HepG2 (cell line): ENCODE data around the gene KIF20A. TPM values are rescaled to one million over a fixed set of nuclear protein-coding genes. Genes with fewer than 3 reads are reported as not detected.

ENCODE experiments used
- EZH2 ChIP-seq: conservative IDR thresholded peaks from 2 replicates; pipeline ENCODE4 v1.6.1; 2012; ENCODE audit warnings: mild to moderate bottlenecking, low read depth, low read length, moderate library complexity
- HDAC1 ChIP-seq: sonication (generic); formaldehyde crosslinking; IDR thresholded peaks from 2 replicates; pipeline ENCODE4 v1.5.1; 2020; ENCODE audit warnings: mild to moderate bottlenecking, missing genetic modification reagents
- RORA ChIP-seq: sonication (generic); formaldehyde crosslinking; IDR thresholded peaks from 2 replicates; pipeline ENCODE4 v1.5.0; 2020; ENCODE audit warnings: mild to moderate bottlenecking, missing genetic modification reagents, moderate library complexity
- SUZ12 ChIP-seq: fragments of 150-350 bp; IDR thresholded peaks from 2 replicates; pipeline ENCODE4 v1.6.1; 2014; ENCODE audit warnings: low read depth, low read length
- TGIF2 ChIP-seq: IDR thresholded peaks from 2 replicates; pipeline ENCODE4 v1.6.1; 2016; ENCODE audit warnings: control low read depth, missing compliant biosample characterization
- ZFP36 ChIP-seq: fragments of 150-350 bp; IDR thresholded peaks from 2 replicates; pipeline ENCODE4 v1.6.1; 2018; ENCODE audit warnings: borderline replicate concordance, low read length, low read depth; ENCODE audit not compliant: partially characterized antibody
- ZNF234 ChIP-seq: sonication (generic); formaldehyde crosslinking; conservative IDR thresholded peaks from 2 replicates; pipeline ENCODE4 v1.5.1; 2020; ENCODE audit warnings: mild to moderate bottlenecking, missing genetic modification reagents
- ZNF501 ChIP-seq: sonication (generic); formaldehyde crosslinking; IDR thresholded peaks from 2 replicates; pipeline ENCODE4 v1.5.1; 2020; ENCODE audit warnings: mild to moderate bottlenecking, moderate library complexity, missing genetic modification reagents
- ZNF749 ChIP-seq: sonication (generic); formaldehyde crosslinking; IDR thresholded peaks from 2 replicates; pipeline ENCODE4 v1.8.0; 2022; ENCODE audit warnings: mild to moderate bottlenecking, missing genetic modification reagents, moderate library complexity, borderline replicate concordance
- ZNF75D ChIP-seq: sonication (generic); formaldehyde crosslinking; IDR thresholded peaks from 2 replicates; pipeline ENCODE4 v1.8.1; 2023; ENCODE audit warnings: missing genetic modification reagents, mild to moderate bottlenecking, borderline replicate concordance
- ZNF792 ChIP-seq: IDR thresholded peaks from 2 replicates; pipeline ENCODE4 v1.6.1; 2016
- ZNF839 ChIP-seq: sonication (generic); formaldehyde crosslinking; IDR thresholded peaks from 2 replicates; pipeline ENCODE4 v1.4.0; 2020; ENCODE audit warnings: missing genetic modification reagents, mild to moderate bottlenecking, borderline replicate concordance
- ZSCAN30 ChIP-seq: sonication (generic); formaldehyde crosslinking; IDR thresholded peaks from 2 replicates; pipeline ENCODE4 v1.5.0; 2020; ENCODE audit warnings: mild to moderate bottlenecking, missing genetic modification reagents
- polyA plus RNA-seq, 8 experiments: library from polyadenylated mRNA; depleted of rRNA in 3 of 8; stranded (reverse) in 7 of 8; unstranded in 1 of 8; fragments of >200 nt; fragmentation: Illumina TruSeq in 4 of 8; extraction: Trizol in 4 of 8; gene quantifications; 2 replicates each; pipeline versions ENCODE4 v1.2.1 to v1.2.3, GENCODE V29; 2011 to 2016; ENCODE audit warnings: low read depth in 4 of 8, missing spikeins in 1 of 8, mixed read lengths in 1 of 8; ENCODE audit not compliant: insufficient read depth in 1 of 8
- total RNA-seq, 5 experiments: library from RNA; depleted of rRNA; stranded (reverse); fragments of >200 nt; fragmentation: Illumina TruSeq; extraction: Trizol; gene quantifications; 2 replicates each; pipeline ENCODE4 v1.2.3, GENCODE V29; 2016; ENCODE audit warnings: low read depth in 1 of 5
- TF ChIP-seq, protein P1 (sequence below): sonication (generic); formaldehyde crosslinking; IDR thresholded peaks from 2 replicates; pipeline ENCODE4 v1.5.1; 2020; ENCODE audit warnings: mild to moderate bottlenecking, missing genetic modification reagents, borderline replicate concordance
- TF ChIP-seq, protein P2 (sequence below): sonication (generic); formaldehyde crosslinking; IDR thresholded peaks from 2 replicates; pipeline ENCODE4 v1.8.1; 2023; ENCODE audit warnings: mild to moderate bottlenecking, inconsistent platforms, moderate library complexity, missing genetic modification reagents, borderline replicate concordance
- TF ChIP-seq, protein P3 (sequence below): sonication (generic); formaldehyde crosslinking; IDR thresholded peaks from 2 replicates; pipeline ENCODE4 v1.5.0; 2020; ENCODE audit warnings: mild to moderate bottlenecking, missing genetic modification reagents, borderline replicate concordance

KIF20A gene
- total and polyA plus RNA-seq, 2 of the 13 experiments (the other 11 are each of a cell fraction or from before 2014, with no cell fraction given), result 17.1 to 66.8 TPM

DNA sequence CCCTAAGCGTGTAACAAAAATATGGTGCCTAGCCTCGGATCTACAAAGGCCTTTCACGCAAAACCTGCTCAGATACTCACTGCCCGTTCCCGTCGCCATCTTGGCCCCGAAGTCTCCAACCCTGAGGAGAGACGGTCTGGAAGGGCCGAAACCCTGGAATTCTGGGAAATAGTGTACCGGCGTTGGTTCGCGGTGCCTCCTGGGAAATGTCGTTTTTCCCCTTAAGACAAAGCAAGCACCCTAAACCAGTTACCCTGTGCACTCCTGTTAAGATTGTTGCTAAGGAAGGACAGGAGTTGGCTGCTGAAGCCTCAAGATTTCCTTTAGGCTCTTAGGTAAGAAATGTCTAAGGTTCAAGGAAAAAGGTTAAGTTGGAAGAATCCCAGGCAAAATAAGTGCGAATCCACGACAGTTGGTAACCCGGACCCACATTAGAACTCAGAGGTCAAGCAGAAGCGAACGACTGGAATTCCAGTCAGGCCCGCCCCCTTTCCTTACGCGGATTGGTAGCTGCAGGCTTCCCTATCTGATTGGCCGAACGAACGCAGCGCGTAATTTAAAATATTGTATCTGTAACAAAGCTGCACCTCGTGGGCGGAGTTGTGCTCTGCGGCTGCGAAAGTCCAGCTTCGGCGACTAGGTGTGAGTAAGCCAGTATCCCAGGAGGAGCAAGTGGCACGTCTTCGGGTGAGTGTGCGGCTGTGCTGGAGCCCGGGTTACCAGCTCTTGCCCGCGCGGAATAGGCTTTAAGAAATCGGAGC lies at the start of gene KIF20A, which contains the start of gene BRD8 (continued):
- TF ChIP-seq, protein P1, sequence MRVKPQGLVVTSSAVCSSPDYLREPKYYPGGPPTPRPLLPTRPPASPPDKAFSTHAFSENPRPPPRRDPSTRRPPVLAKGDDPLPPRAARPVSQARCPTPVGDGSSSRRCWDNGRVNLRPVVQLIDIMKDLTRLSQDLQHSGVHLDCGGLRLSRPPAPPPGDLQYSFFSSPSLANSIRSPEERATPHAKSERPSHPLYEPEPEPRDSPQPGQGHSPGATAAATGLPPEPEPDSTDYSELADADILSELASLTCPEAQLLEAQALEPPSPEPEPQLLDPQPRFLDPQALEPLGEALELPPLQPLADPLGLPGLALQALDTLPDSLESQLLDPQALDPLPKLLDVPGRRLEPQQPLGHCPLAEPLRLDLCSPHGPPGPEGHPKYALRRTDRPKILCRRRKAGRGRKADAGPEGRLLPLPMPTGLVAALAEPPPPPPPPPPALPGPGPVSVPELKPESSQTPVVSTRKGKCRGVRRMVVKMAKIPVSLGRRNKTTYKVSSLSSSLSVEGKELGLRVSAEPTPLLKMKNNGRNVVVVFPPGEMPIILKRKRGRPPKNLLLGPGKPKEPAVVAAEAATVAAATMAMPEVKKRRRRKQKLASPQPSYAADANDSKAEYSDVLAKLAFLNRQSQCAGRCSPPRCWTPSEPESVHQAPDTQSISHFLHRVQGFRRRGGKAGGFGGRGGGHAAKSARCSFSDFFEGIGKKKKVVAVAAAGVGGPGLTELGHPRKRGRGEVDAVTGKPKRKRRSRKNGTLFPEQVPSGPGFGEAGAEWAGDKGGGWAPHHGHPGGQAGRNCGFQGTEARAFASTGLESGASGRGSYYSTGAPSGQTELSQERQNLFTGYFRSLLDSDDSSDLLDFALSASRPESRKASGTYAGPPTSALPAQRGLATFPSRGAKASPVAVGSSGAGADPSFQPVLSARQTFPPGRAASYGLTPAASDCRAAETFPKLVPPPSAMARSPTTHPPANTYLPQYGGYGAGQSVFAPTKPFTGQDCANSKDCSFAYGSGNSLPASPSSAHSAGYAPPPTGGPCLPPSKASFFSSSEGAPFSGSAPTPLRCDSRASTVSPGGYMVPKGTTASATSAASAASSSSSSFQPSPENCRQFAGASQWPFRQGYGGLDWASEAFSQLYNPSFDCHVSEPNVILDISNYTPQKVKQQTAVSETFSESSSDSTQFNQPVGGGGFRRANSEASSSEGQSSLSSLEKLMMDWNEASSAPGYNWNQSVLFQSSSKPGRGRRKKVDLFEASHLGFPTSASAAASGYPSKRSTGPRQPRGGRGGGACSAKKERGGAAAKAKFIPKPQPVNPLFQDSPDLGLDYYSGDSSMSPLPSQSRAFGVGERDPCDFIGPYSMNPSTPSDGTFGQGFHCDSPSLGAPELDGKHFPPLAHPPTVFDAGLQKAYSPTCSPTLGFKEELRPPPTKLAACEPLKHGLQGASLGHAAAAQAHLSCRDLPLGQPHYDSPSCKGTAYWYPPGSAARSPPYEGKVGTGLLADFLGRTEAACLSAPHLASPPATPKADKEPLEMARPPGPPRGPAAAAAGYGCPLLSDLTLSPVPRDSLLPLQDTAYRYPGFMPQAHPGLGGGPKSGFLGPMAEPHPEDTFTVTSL, result no peak
- TF ChIP-seq ZNF792, result no peak
- TF ChIP-seq EZH2, result no peak
- TF ChIP-seq ZNF749, result no peak; the same call in 1 of the 2 replicates
- TF ChIP-seq SUZ12, result peak; percentile 72
- TF ChIP-seq ZFP36, result no peak
- no peak for TF ChIP-seq ZNF234 (CRISPR knock-in tag)
- TF ChIP-seq ZSCAN30 (CRISPR knock-in tag), result peak; percentile 86; the same call in 1 of the 2 replicates
- no peak for TF ChIP-seq RORA
- peak; percentile 99 for TF ChIP-seq HDAC1 (CRISPR knock-in tag)
- TF ChIP-seq, protein P2, sequence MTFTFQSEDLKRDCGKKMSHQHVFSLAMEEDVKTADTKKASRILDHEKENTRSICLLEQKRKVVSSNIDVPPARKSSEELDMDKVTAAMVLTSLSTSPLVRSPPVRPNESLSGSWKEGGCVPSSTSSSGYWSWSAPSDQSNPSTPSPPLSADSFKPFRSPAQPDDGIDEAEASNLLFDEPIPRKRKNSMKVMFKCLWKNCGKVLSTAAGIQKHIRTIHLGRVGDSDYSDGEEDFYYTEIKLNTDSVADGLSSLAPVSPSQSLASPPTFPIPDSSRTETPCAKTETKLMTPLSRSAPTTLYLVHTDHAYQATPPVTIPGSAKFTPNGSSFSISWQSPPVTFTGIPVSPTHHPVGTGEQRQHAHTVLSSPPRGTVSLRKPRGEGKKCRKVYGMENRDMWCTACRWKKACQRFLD (CRISPR knock-in tag), result no peak
- TF ChIP-seq TGIF2 (CRISPR knock-in tag), result peak; percentile 98
- TF ChIP-seq ZNF75D (CRISPR knock-in tag), result no peak
- TF ChIP-seq, protein P3, sequence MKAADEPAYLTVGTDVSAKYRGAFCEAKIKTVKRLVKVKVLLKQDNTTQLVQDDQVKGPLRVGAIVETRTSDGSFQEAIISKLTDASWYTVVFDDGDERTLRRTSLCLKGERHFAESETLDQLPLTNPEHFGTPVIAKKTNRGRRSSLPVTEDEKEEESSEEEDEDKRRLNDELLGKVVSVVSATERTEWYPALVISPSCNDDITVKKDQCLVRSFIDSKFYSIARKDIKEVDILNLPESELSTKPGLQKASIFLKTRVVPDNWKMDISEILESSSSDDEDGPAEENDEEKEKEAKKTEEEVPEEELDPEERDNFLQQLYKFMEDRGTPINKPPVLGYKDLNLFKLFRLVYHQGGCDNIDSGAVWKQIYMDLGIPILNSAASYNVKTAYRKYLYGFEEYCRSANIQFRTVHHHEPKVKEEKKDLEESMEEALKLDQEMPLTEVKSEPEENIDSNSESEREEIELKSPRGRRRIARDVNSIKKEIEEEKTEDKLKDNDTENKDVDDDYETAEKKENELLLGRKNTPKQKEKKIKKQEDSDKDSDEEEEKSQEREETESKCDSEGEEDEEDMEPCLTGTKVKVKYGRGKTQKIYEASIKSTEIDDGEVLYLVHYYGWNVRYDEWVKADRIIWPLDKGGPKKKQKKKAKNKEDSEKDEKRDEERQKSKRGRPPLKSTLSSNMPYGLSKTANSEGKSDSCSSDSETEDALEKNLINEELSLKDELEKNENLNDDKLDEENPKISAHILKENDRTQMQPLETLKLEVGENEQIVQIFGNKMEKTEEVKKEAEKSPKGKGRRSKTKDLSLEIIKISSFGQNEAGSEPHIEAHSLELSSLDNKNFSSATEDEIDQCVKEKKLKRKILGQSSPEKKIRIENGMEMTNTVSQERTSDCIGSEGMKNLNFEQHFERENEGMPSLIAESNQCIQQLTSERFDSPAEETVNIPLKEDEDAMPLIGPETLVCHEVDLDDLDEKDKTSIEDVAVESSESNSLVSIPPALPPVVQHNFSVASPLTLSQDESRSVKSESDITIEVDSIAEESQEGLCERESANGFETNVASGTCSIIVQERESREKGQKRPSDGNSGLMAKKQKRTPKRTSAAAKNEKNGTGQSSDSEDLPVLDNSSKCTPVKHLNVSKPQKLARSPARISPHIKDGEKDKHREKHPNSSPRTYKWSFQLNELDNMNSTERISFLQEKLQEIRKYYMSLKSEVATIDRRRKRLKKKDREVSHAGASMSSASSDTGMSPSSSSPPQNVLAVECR (CRISPR knock-in tag), result peak; percentile 99
- TF ChIP-seq ZNF501 (CRISPR knock-in tag), result peak; percentile 41; the same call in 1 of the 2 replicates
- TF ChIP-seq ZNF839 (CRISPR knock-in tag), result no peak
